Measurements from ENCODE around the gene NR0B2.

- TF ChIP-seq, protein P1, sequence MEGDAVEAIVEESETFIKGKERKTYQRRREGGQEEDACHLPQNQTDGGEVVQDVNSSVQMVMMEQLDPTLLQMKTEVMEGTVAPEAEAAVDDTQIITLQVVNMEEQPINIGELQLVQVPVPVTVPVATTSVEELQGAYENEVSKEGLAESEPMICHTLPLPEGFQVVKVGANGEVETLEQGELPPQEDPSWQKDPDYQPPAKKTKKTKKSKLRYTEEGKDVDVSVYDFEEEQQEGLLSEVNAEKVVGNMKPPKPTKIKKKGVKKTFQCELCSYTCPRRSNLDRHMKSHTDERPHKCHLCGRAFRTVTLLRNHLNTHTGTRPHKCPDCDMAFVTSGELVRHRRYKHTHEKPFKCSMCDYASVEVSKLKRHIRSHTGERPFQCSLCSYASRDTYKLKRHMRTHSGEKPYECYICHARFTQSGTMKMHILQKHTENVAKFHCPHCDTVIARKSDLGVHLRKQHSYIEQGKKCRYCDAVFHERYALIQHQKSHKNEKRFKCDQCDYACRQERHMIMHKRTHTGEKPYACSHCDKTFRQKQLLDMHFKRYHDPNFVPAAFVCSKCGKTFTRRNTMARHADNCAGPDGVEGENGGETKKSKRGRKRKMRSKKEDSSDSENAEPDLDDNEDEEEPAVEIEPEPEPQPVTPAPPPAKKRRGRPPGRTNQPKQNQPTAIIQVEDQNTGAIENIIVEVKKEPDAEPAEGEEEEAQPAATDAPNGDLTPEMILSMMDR (IDR thresholded peaks at IDR 0.05) = no peak
- TF ChIP-seq POLR2A (IDR thresholded peaks at IDR 0.05) (no peak), EP300 (IDR thresholded peaks at IDR 0.05) (no peak)
These were observed 28.9 kb upstream of the NR0B2 start for GRCh38 chr1:26942656-26943055.
